Activated CD8-positive, alpha-beta memory T cell treated with anti-CD3 and anti-CD28 coated beads, Interleukin-2, amount 50 U/mL, for 48 hours (primary cell): Measurements from ENCODE around the gene AGAP1.

ENCODE experiments used
- DNase-seq: peaks from one replicate; pipeline ENCODE4 v3.0.0-alpha.2; 2020

AGAP1 gene

DNA sequence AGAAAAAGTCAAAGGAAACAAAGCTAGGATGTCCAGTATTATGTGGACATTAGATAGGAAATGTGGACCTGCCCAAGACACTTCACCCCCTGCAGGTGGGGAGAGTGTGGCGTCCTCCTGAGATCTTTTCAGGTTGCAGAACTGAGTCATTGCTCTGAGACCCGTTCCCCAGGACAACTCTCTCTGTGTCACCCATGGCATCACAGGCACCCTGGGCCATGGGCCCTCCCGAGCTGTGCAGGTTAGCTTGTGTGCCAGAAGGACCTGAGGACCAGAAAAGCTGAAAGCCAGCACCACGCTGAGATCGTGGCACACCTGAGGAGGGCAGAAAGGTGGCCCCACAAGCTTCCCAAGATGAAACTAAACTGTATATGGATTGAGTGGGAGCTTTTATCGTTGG, 229.5 kb downstream of the AGAP1 start:
- no peak for DNase-seq

DNA sequence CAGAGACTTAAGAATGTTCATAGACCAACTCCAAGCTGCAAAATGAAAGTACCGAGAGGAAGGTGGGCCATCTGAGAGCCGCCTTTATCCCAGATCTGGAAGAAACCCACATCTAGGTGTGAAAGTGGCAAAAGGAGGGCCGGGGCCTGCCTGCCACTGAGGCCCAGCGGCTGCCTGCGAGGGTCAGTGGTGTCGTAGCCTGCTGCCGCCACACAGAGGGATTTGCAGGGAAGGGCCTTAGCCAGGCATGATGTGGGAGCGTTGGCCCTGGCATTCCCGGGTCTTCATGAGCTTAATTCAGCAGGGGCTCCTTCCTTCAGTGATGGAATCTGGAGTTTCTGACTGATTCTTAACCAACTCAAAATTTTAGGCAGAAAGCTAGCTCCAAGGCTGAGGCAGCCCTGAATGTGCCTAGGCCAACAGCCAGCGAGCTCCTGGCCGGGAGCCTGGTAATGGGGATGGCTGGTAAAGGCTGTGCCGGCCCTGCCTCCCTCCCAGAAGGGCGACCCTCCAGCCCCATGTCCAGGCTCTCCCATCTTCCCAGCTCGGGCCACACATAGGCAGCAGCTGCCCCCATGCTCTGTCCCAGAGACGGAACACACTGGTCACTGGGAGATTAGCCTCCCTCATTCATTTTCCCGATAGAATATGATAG, 230.1 kb downstream of the AGAP1 start:
- DNase-seq = no peak

DNA sequence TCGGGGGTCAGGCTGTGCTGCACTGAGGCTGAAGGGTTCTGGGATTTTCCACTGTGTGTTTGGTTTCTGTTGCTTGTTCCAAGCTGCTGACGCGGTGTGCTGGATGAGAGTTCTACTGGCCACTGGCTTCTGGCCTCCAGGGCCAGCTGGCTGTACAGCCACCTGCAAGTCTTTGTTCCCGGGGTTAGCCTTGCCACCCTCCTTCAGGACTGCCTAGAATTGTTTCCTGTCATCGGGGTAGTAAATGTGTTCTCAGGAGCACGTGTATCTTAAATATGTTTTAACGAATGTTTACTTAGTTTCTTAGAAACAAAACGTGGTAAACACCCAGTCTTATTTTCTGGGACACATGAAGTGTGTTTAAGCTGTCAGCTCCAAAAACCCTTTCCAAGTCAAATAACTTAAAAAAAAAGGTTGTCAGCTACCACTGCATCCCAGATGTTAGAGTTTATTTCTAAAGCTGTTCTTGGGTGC, 231.2 kb downstream of the AGAP1 start:
- no peak for DNase-seq

DNA sequence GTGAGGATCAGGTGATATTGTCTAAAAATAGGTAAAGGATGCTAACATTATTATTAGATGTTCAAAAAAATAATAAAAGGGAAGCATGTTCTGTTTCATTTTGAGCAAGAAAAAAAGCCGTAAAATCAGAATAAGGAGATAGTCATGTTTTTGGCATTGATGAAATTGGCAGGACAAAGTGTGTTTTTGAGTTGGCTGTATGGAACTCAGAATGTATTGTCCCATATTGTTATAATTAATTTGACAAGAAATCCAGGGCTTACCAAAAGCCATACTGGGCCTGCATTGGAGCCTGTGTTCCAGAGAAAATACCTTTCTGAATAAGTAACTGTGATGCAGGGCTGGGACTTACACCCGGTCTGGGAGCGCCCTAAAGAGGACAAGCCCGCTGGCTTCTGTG, 232.0 kb downstream of the AGAP1 start:
- DNase-seq = no peak

DNA sequence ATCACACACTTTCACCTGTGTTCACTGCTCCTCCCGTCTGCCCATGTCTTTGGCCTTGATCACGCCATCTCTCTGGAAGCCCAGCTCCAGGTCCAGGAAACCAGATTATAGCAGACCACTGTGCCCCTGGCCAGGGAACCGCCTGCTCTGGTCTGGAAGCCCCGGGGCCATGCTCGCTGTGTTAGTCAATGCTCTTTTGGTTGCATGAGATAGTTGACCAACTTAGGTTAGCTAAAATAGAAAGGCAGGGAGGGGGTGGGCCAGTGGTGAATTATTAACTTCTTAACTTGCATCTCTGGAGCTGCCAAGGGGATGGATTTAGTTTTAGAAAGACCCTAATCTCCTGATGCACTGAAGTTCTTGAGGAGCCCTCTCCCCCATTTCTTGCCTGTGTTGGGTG, 232.7 kb downstream of the AGAP1 start:
- DNase-seq = no peak

DNA sequence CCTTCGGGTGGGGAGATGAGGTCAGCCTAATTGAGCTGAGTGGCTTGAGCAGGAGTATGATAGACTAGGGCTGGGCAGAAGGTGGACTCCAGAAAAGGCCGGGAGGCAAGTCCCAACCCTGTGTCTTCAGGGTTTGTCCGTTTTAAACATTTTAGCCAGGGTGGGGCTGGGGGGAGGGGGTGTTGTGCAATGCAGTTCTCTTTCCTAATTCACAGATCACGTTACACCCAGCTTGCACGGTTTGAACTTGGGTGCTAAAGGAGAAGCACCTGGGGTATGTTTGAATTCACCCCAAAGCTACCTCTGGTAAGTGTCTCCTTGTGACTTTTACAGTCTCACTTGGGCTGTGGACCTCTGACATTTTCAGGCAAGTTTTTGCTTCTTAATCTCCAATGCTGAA, 233.3 kb downstream of the AGAP1 start:
- no peak for DNase-seq

DNA sequence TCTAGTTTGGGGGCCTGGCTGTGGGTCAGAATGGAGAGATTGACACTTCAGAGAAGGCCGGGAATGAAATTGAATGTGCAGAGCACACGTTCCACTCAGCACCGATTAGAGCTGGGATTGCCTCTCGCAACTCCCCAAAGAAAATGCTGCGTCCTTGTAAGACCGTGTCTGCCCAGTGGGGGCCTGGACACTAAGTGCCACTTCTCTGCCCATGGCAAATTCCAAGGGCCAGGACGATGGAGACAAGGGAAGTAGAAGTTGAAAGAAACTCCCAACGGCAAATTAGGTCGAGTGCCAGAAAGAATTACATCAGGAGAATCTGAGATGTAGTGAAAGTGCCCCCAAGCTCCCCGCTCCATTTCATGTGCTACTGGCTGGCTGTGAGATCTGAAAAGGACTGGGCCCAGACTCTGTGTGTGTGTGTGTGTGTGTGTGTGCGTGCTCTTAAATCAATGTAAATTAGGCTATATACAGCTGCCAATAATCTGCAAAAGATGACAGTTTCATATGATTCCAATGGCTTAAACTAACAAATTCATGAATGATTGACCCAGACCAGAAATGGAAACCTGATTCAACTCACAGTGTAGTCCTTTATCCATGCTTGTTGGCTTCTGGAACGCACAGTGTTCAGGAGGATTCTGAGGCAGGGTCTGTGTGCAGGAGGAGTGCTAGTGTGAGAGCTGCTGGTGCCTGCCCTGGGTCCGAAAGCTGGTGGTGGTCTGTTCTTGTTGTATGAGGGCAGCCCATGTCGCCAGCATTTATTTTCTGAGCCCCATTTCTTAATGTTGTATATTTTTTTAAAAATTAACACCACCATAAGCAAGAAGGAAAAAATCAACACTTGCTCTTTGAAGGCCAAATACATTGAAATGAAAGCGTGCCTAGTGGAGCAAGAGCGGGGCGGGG, 234.3 kb downstream of the AGAP1 start:
- DNase-seq = no peak

DNA sequence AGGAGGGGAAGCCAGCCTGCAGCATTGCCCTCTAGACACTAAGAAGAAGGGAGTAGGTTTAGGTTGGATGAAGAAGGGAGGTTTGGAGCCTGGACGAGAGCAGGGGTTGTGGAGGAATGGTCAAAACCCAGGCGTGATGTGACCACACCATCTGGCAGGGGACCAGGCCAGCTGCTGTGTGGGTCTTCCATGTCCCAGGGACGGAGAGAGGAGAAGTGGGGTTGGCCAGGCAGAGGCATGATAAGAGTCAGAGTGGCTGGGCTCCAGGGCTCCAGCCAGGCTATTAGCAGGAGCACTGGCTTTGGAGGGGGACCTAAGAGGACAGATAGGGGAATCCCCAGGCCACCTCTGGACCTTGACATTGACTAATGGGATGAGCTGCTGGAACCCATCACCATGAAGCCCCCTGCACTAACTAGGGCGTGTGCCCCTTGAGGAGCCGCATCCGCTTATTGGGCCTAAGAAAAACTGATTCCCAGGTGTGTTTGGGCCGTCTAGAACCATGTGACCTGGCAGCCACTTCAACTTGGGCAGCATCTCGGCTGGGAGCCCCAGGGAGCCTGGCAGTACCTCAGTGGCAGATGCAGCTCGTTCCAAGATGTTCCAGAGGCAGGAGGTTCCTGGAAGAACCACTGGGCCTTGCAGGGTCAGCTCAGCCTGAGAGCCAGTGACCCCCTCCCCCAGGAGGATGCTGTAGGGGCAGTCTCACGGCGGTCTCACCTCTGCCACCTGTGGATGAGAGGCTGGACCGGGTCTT, 235.1 kb downstream of the AGAP1 start:
- DNase-seq = no peak

DNA sequence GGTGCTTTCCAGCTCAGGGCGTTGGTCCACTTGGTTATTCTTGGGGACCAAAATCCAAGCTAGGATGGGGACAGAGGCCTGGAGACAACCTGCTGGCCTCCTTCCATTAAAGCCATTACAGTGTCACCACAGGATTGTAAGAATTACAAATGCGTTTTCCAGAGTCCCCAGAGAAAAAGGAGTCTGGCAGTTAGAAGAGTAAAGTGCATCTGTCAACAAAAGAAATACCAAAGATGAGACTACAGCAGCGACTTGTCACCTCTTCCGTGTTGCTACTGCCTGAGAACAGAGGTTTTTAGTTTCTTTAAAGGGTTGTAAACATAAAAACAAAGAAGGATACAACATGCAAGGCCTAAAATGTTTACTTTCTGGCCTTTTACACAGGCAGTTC, 235.7 kb downstream of the AGAP1 start:
- DNase-seq = no peak

DNA sequence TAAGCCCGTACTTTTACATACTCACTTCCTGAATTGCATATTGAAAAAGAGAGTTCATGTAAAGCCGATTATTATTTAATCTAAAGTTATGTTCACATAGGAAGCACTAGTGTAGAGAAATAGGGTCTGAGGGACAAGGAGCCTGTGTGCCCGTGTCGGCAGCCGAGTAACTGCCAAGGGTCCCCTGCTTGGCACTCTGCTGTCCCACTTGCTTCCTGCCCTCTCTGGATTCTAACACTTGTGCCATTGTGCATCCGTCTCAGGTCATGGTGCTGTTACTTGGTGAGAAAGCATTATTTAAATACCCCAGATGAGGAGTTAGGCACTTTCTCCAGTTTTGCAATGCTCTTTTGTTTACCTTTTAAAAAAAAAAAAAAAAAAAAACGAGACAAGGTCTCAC, 236.3 kb downstream of the AGAP1 start:
- DNase-seq = no peak

DNA sequence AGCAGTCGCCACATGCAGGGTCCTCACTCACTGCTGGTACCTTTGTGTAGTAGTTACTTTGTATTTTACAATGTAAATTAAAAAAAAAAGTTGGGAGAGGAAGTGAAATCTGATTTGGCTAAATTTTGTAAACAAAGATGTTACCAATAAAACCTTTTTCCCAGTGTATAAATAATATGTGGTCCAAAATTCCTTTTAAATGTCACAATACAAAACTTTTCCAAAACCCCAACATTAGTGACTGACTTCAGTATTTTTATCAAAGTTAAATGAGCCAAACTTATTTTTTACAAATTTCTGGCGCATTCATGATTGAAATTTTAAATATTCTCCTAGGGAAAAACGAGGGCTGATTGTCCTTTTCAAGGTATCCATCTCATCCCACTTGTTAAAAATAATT, 239.9 kb downstream of the AGAP1 start:
- DNase-seq = no peak

DNA sequence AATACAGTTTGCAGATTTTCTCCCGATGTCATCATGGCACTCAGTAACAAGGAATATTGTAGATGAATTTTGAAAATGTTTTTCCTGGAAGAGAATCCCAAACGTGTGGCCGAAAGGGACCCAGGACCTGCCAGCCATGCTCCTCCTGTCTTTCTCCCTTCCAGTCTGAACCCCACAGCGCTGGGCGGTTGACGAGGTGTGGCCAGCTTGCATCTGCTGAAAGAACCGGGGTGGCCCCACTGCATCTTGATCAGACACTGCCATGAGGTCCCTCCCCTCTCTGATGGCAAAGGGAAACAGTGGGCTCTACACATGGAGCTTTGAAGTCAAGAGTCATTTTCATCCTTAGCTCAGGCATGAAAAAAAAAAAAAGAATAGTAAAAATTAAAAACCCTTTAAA, 240.3 kb downstream of the AGAP1 start:
- DNase-seq = no peak

DNA sequence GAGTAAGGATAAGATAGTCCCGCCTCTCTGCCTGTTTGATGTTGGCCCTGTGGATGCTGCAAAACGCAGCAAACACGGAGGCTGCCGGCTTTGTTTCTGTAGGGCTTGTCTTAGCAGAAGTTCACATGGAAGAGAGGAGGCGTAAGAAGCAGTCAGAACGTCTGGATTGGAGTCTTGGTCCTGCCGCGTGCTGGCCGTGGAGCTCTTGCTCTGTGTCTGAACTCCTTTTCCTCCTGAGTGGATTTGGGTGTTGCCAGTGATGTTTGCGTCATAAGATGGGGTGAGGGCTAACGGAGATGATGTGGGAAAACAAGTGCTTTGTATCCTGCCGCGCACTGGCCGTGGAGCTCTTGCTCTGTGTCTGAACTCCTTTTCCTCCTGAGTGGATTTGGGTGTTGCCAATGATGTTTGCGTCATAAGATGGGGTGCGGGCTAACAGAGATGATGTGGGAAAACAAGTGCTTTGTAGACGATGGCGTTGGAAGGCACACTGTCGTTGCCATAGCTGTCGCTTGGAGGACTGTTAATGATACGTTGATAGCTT, 240.9 kb downstream of the AGAP1 start:
- DNase-seq = no peak

DNA sequence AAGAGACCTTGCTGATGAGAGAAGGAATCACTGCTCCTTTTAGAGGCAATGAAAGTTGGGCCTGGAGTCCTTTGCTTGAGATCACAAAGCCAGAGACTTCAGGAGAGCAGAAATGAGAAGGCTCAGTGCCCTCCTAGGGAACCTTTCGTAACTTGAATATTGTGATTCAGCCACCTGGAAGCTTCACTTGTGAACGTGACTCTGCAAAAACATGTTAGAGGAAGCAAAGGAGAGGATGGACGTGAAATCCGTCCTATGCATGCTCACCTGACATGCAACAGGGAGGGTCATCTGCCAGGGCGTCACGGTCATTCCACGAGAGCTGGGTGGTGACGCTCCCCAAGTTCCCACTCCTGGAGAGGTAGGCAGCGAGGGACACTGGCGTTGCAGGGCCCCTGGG, 243.6 kb downstream of the AGAP1 start:
- DNase-seq = no peak

DNA sequence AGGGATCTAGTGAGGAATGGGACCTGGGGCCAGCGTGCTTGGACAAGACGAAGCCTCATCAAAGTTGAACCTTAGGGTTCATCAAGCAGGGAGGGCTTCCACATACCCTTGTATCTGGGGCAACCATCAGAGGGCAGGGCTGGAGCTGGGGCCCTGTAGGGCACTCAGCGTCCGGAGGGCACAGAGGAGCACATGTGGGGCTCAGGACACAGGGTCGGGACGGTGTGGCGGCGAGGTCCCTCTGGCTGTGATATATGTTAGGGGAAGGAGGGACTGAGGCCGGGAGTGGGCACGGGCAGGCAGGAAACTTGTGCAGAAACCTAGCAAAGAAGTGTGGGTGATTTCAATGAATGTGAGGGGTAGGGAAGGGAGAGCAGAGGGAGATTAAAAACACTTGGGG, 244.0 kb downstream of the AGAP1 start:
- no peak for DNase-seq

DNA sequence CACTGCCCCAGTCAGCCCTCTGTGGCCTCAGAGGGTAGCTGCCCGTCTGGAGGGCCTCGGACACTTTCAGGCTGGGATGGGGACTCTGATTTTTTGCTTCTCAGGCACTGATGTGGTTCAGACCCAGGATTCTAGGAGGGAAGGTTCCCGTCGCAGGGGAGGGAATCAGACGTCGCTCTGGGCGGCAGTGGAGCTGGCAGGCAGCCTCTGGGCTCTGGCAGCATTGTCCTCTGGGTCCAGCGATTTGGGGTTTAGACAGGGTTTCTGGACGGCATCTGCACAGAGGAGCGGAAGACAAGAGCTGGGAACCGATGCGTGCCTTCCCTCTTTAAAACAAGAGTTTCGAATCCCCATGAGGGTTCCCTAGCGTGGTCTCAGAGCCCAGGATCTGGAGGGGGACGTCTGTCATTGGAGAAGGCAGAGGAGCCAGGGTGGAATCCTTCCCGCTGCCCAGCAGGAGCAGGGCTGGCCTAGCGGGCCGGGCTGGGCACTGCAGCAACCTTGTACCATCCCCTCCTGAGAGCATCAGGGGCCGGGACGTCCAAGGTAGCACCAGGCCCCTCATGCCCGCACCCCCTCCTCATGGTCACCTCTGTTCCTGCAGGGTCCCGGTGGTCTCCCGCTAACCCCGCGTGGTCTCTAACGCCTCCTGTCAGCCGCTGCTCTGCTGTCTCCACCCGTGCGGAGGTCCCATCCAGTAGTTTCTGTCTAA, 246.0 kb downstream of the AGAP1 start:
- DNase-seq = no peak

DNA sequence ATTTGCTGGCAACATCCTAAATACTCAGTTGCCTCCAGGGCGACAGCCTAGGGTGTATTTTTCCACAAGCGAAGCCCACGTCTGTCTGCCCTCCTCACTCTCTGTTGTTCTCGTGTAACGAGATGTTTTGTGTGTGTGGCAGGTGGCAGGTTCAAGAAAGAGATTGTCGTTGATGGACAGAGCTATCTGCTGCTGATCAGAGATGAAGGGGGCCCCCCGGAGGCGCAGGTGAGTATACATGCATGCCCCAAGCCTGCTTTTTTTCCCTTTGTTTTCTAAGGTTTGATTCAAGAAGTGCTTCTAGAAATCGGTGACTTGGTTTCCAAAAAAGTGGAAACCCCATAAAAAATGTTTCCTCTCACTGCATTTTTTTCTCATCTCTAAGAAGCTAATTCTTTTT, 247.0 kb downstream of the AGAP1 start:
- no peak for DNase-seq

DNA sequence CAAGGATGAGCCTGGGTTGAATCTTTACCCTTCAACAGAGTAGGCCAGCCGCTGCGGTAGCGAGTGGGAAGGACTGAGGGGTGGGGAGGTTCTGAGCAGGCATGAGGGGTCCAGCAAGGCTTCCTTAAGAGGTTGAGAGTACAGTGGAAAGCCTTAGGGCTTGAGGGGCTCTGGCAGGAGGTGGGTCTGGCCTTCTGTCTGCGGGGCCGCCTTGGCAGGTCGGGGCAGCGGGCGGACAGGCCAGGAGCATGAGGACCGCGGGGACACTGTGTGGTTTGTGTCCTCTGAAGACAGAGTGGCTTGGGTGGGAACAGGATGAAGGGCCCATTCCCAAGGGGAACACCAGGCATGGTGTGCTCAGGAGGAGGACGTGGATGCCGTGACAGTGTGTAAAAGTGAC, 250.3 kb downstream of the AGAP1 start:
- no peak for DNase-seq

DNA sequence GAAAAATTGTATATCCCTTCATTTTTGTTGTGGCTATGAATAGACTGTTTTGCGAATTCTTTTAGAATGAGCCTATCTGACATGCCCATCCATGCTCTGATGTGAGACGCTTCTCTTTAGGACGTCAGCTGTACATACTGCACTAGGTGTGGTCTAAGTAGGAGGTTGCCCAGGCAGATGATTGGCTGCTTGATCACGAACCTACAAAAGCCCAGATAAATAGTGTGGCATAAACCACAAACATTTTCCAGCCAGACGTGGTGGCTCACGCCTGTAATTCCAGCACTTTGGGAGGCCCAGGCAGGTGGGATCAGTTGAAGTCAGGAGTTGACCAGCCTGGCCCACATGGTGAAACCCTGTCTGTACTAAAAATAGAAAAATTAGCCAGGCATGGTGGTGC, 251.8 kb downstream of the AGAP1 start:
- DNase-seq = no peak

DNA sequence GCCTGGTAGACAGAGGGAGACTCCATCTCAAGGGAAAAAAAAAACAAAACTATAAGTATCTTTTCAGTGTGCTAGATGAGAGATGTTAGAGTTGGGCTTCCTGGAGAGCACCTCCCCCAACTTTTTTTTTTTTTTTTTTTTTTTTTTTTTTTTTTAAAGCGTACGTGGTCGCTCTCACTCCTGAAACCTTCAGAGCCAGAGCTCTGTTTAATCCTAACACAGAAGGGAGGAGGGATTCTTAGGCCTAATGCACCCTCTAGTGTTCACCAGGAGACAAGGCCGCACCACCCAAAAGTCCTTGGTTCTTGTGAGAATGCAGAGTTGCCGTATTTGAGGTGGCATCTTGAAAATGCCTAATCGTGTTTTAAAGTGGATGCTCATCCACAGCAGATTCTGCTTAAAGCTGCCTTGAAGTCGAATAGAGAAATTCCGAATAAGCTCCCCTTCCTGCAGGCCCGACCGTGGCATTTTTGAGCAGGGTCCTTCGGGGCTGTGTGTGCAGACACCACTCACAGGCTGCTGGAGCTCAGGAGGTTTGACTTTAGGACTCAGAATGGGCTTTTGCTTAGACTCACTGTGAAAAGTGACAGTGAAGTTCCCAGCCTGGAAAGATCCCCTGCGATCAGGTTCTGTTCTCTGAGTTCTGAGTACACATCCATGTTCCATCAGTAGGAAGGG, 252.6 kb downstream of the AGAP1 start:
- DNase-seq = peak; percentile 66

DNA sequence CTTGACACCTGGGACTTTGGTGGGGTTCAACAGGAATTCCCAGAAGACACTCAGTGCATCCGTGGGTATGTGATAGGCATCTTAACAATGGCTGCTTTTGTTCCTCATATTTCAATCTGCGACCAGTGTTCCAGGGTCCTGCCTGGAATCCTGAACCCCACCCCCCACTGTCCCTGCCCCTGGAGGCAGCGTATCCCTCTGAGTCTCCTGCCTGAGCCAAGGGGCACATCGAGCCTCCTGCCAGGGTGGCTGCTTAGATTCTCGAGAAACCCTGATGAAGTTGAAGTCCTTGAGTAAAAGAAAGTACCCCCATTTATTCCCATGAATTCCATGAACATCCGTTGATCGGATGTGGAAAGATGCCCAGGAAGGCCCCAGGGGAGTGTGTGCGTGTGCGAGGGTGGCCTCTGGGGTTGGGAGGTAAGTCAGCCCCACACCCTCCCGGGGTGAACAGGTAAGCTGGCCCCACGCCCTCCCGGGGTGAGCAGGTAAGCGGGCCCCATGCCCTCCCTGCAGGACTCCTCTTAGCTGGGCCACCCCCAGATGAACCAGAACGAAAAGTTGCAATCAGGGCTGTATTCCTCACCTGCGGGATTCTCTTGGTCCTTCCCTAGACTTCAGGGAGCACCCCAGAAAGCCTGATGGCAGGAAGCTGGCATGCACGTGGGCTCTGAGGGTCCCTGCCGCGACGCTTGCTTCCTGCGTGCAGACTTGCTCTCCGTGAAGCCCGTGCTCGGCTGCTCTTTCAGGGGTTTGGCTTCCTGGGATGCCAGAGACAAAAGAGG, 253.3 kb downstream of the AGAP1 start:
- no peak for DNase-seq

DNA sequence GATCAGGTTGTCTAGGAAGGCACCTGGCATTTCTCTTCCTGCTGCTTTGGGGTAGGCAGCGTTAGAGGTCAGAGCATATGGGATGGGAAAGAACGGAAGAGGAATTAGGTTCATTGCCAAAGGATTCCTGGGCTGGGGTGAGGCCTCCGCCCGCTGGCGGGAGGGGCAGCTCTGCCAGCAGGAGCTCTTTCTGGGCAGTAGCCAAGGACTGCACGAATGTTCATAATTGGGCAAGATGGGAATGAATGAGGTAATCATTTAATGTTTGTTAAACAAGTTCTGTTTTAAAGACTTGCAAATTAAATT, 253.9 kb downstream of the AGAP1 start:
- DNase-seq = no peak
